CD4-positive, alpha-beta memory T cell (primary cell): Measurements from ENCODE around the gene HDAC4. TPM values are rescaled to one million over a fixed set of nuclear protein-coding genes. Genes with fewer than 3 reads are reported as not detected.

ENCODE experiments used
- CTCF ChIA-PET: fragments of 350-600 bp; sonication (Branson Sonifier 250); formaldehyde crosslinking; loops from one replicate; lab custom pipeline; 2021; ENCODE audit warnings: inconsistent platforms; ENCODE audit not compliant: partially characterized antibody; lab: Charles Lee
- POLR2A ChIA-PET: fragments of 350-600 bp; sonication (Branson Sonifier 250); formaldehyde crosslinking; loops from one replicate; lab custom pipeline; 2021; ENCODE audit not compliant: partially characterized antibody; lab: Charles Lee
- DNase-seq, 5 donors: peaks; one replicate each; pipeline versions ENCODE4 v3.0.0 to v3.0.0-alpha.2; 2020 to 2022; ENCODE audit warnings: mixed read lengths in 1 of 5
- H3K27ac ChIP-seq: one replicate; pipeline ENCODE4 v1.7.0; 2013; ENCODE audit warnings: low read depth, low read length
- H3K27me3 ChIP-seq: 2 replicates; pipeline ENCODE4 v1.7.0; 2013; ENCODE audit warnings: mild to moderate bottlenecking, low read length, moderate library complexity; ENCODE audit not compliant: insufficient read depth
- H3K36me3 ChIP-seq: 2 replicates; pipeline ENCODE4 v1.7.0; 2013; ENCODE audit warnings: mild to moderate bottlenecking, low read length, moderate library complexity; ENCODE audit not compliant: insufficient read depth
- H3K4me1 ChIP-seq: 2 replicates; pipeline ENCODE4 v1.7.0; 2013; ENCODE audit warnings: mild to moderate bottlenecking, low read length, moderate library complexity; ENCODE audit not compliant: insufficient read depth
- H3K4me3 ChIP-seq, 2 donors: one replicate each; pipeline ENCODE4 v1.7.0; 2013; ENCODE audit warnings: low read length in 2 of 2, mild to moderate bottlenecking in 1 of 2
- H3K9me3 ChIP-seq, 2 donors: one replicate each; pipeline ENCODE4 v1.7.0; 2013; ENCODE audit warnings: low read length in 2 of 2, control low read depth in 1 of 2; ENCODE audit not compliant: control insufficient read depth in 1 of 2
- H3K27ac Mint-ChIP-seq, 7 donors: one replicate each; pipeline ENCODE4 v1.8.0; 2020 to 2021; ENCODE audit warnings: mixed read lengths in 7 of 7, mild to moderate bottlenecking in 6 of 7, inconsistent platforms in 3 of 7, moderate library complexity in 3 of 7
- H3K27me3 Mint-ChIP-seq, 2 donors: one replicate each; pipeline ENCODE4 v1.8.0; 2020 to 2021; ENCODE audit warnings: mixed read lengths in 2 of 2
- H3K36me3 Mint-ChIP-seq, 2 donors: one replicate each; pipeline ENCODE4 v1.8.0; 2020 to 2021; ENCODE audit warnings: mixed read lengths in 2 of 2, inconsistent platforms in 1 of 2, mild to moderate bottlenecking in 1 of 2
- H3K4me1 Mint-ChIP-seq, 4 donors: one replicate each; pipeline ENCODE4 v1.8.0; 2020 to 2021; ENCODE audit warnings: mixed read lengths in 4 of 4, mild to moderate bottlenecking in 1 of 4
- H3K4me3 Mint-ChIP-seq, 8 donors: one replicate each; pipeline ENCODE4 v1.8.0; 2020 to 2021; ENCODE audit warnings: mixed read lengths in 8 of 8, mild to moderate bottlenecking in 7 of 8, moderate library complexity in 6 of 8, inconsistent platforms in 3 of 8
- H3K9me3 Mint-ChIP-seq, 8 donors: one replicate each; pipeline ENCODE4 v1.8.0; 2020 to 2021; ENCODE audit warnings: mixed read lengths in 8 of 8, mild to moderate bottlenecking in 5 of 8, inconsistent platforms in 3 of 8, moderate library complexity in 1 of 8
- intact Hi-C: fragments of 100-400 bp; cut with micrococcal nuclease; formaldehyde crosslinking; loops from one replicate; pipeline ENCODE4 v1.15.1; 2023
- polyA plus RNA-seq, 2 donors: library from polyadenylated mRNA; unstranded; fragments of 300-500 nt; fragmentation: Illumina TruSeq; gene quantifications; one replicate each; pipeline ENCODE4 v1.2.3, GENCODE V29; 2021
- total RNA-seq, 2 experiments: library from RNA; stranded (reverse); gene quantifications; one replicate each; pipeline ENCODE4 v1.2.3, GENCODE V29; 2021

HDAC4 gene
- total and polyA plus RNA-seq, 4 experiments from 2014 or later = 1.4 to 59.7 (median 30.4) TPM

GRCh38 chr2:239118675-239119211 lies 282.1 kb downstream of the HDAC4 start:
- Histone ChIP-seq H3K27ac (no peak overlapping the region), H3K4me1 (peaks cover 12% of the 10 kb centered on the region), H3K4me3 (no peak overlapping the region), H3K27me3 (no peaks in the 10 kb centered on the region), H3K36me3 (peaks cover 5% of the 10 kb centered on the region), H3K9me3 (no peaks in the 10 kb centered on the region)
- Mint-ChIP-seq H3K4me3 (peak overlapping the region in 5 of 8 donors; percentile 2 to 52 (median 49)), H3K27me3 (no peaks in the 10 kb centered on the region), H3K36me3 (peaks cover 3 to 26% of the 10 kb centered on the region in 2 donors), H3K27ac (peak overlapping the region in 3 of 7 donors; percentile 63 to 72 (median 68)), H3K9me3 (peaks cover 0 to 7% (median 0%) of the 10 kb centered on the region in 8 donors), H3K4me1 (peaks cover 13 to 39% (median 29%) of the 10 kb centered on the region in 4 donors)
- intact Hi-C loops = no loop called here
- ChIA-PET POLR2A (interaction anchor here (0.7 to 1.0 kb wide), 2 partner anchors 12 to 46 kb away, joined by 3 to 5 read pairs; no protein-coding TSS in a partner anchor), CTCF (no interaction called here)
- peak in 3 of 5 donors; percentile 11 to 21 (median 20) for DNase-seq

- peaks cover 13 to 39% (median 29%) of the 10 kb centered on the region in 4 donors for H3K4me1 Mint-ChIP-seq
- peak overlapping the region in 1 of 7 donors; percentile 37 for H3K27ac Mint-ChIP-seq
- intact Hi-C loops = no loop called here
- ChIA-PET CTCF (no interaction called here), POLR2A (interaction anchor here (1.0 kb wide), 1 partner anchor 46 kb away, joined by 3 read pairs; no protein-coding TSS in a partner anchor)
- H3K36me3 Mint-ChIP-seq = peaks cover 0 to 25% of the 10 kb centered on the region in 2 donors
- DNase-seq = no peak
- peaks cover 0 to 7% (median 0%) of the 10 kb centered on the region in 8 donors for H3K9me3 Mint-ChIP-seq
- no peaks in the 10 kb centered on the region for H3K27me3 ChIP-seq
- H3K4me3 Mint-ChIP-seq = peak overlapping the region in 2 of 8 donors; percentile 43 to 51
- no peaks in the 10 kb centered on the region for H3K9me3 ChIP-seq
- no peak overlapping the region for H3K4me3 ChIP-seq
- H3K4me1 ChIP-seq = peaks cover 12% of the 10 kb centered on the region
- H3K36me3 ChIP-seq = peaks cover 5% of the 10 kb centered on the region
- H3K27ac ChIP-seq = no peak overlapping the region
- H3K27me3 Mint-ChIP-seq = no peaks in the 10 kb centered on the region
These were observed 282.6 kb downstream of the HDAC4 start for GRCh38 chr2:239118264-239118663.

DNA sequence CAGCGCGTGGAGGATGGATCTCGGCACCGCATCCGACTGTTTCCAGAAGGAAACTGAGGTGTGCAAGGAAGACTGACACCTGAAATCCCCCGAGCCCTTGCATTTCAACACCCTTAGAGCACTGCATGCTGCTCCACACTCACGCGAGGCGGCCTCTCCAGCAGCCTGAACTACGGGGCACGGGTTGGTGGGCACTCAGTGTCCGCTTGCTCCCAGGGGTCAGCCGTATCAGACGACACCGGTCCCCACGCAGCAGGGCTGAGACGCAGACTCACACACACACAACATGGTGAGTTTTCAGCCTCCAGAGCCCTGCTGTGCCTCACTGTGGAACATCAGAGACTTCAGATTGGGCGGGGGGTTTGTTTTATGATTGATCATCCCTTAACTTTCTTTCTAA lies 283.0 kb downstream of the HDAC4 start:
- no peak overlapping the region for H3K27ac ChIP-seq
- H3K4me3 ChIP-seq = no peak overlapping the region
- peaks cover 5% of the 10 kb centered on the region for H3K36me3 ChIP-seq
- H3K9me3 ChIP-seq = no peaks in the 10 kb centered on the region
- no peak for DNase-seq
- peaks cover 0 to 7% (median 0%) of the 10 kb centered on the region in 8 donors for H3K9me3 Mint-ChIP-seq
- intact Hi-C loops = no loop called here
- no peak overlapping the region for H3K4me3 Mint-ChIP-seq
- H3K36me3 Mint-ChIP-seq = peaks cover 0 to 28% of the 10 kb centered on the region in 2 donors
- H3K27me3 ChIP-seq = no peaks in the 10 kb centered on the region
- H3K27me3 Mint-ChIP-seq = no peaks in the 10 kb centered on the region
- peaks cover 13 to 39% (median 29%) of the 10 kb centered on the region in 4 donors for H3K4me1 Mint-ChIP-seq
- H3K27ac Mint-ChIP-seq = peak overlapping the region in 1 of 7 donors; percentile 37
- POLR2A ChIA-PET = interaction anchor here (0.6 kb wide), 1 partner anchor 166 kb away, joined by 3 read pairs; no protein-coding TSS in a partner anchor
- H3K4me1 ChIP-seq = peaks cover 12% of the 10 kb centered on the region
- CTCF ChIA-PET = no interaction called here

DNA sequence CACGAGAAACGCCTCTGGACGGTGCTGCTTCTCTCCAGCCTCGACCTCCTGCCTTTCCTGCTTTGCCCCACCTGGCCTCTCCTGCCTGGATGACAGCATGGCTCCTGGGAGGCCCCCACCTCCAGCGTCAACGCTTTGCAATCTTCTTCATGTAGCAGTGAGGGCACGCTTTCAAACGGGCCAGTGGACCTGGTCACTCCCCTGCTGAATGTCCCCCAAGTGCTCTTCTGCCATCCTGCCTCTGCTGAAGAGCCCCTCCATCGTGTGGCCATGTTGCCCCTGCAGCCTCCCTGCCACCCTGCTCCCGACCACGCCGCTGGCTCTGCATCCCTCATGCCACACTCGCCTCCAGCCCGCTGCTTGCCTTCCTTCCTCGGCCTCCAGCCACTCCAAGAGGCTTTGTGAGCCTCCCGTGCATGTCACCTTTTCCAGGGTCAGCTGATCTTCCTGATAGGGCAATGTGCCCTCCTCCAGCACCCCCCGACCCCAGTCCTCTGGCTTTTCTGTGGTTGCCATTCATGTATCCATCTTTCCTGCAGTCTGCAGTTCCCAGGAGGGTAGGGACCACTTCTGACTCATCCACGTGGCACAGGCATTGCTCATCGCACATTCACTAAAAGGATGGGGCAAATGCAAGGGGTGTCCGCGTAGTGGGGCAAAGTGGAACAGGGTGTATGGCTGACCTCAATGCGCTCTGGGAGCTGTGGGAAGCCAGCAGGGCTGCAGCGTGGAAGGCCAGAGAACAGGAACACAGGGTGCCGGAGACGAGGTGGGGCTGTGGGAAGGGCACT lies 284.2 kb downstream of the HDAC4 start:
- peaks cover 12% of the 10 kb centered on the region for H3K4me1 ChIP-seq
- H3K9me3 ChIP-seq = no peaks in the 10 kb centered on the region
- H3K4me3 ChIP-seq = no peak overlapping the region
- no peak overlapping the region for H3K27ac ChIP-seq
- POLR2A ChIA-PET = no interaction called here
- H3K27me3 Mint-ChIP-seq = no peaks in the 10 kb centered on the region
- peaks cover 5% of the 10 kb centered on the region for H3K36me3 ChIP-seq
- H3K9me3 Mint-ChIP-seq = peaks cover 0 to 7% (median 0%) of the 10 kb centered on the region in 8 donors
- CTCF ChIA-PET = interaction anchor here (0.6 to 0.7 kb wide), 2 partner anchors 653 to 936 kb away, joined by 3 to 4 read pairs; no protein-coding TSS in a partner anchor
- intact Hi-C loops = no loop called here
- peaks cover 0 to 31% of the 10 kb centered on the region in 2 donors for H3K36me3 Mint-ChIP-seq
- no peaks in the 10 kb centered on the region for H3K27me3 ChIP-seq
- peak overlapping the region in 1 of 8 donors; percentile 45 for H3K4me3 Mint-ChIP-seq
- H3K27ac Mint-ChIP-seq = peak overlapping the region in 3 of 7 donors; percentile 52 to 84 (median 59)
- no peak for DNase-seq
- H3K4me1 Mint-ChIP-seq = peaks cover 12 to 36% (median 26%) of the 10 kb centered on the region in 4 donors

DNA sequence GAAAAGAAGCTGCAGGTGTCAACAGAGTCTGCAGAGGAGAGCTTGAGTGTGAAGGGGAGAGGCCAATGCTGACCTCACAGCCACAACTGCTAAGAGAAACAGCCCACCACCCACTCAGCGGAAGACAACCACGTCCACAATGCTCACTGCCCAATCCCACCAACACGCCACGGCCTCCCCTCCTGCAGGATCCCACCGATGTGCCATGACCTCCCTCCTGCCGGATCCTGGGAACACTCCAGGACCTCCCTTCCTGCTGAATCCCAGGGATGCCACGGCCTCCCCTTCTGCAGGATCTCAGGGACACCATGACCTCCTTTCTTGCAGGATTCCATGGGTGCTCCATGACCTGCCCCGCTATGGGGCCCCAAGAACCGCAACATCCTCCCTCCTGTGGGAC lies 285.2 kb downstream of the HDAC4 start:
- POLR2A ChIA-PET = no interaction called here
- no peak for DNase-seq
- no peak overlapping the region for H3K27ac ChIP-seq
- peaks cover 4% of the 10 kb centered on the region for H3K4me1 ChIP-seq
- H3K27me3 ChIP-seq = no peaks in the 10 kb centered on the region
- CTCF ChIA-PET = no interaction called here
- peaks cover 12 to 28% (median 22%) of the 10 kb centered on the region in 4 donors for H3K4me1 Mint-ChIP-seq
- no peaks in the 10 kb centered on the region for H3K27me3 Mint-ChIP-seq
- no peak overlapping the region for H3K4me3 Mint-ChIP-seq
- H3K9me3 Mint-ChIP-seq = peaks cover 0 to 7% (median 0%) of the 10 kb centered on the region in 8 donors
- H3K36me3 ChIP-seq = peaks cover 12% of the 10 kb centered on the region
- H3K9me3 ChIP-seq = no peaks in the 10 kb centered on the region
- no peak overlapping the region for H3K4me3 ChIP-seq
- intact Hi-C loops = no loop called here
- peaks cover under 1 to 36% of the 10 kb centered on the region in 2 donors for H3K36me3 Mint-ChIP-seq
- peak overlapping the region in 4 of 7 donors; percentile 6 to 65 (median 33) for H3K27ac Mint-ChIP-seq

DNA sequence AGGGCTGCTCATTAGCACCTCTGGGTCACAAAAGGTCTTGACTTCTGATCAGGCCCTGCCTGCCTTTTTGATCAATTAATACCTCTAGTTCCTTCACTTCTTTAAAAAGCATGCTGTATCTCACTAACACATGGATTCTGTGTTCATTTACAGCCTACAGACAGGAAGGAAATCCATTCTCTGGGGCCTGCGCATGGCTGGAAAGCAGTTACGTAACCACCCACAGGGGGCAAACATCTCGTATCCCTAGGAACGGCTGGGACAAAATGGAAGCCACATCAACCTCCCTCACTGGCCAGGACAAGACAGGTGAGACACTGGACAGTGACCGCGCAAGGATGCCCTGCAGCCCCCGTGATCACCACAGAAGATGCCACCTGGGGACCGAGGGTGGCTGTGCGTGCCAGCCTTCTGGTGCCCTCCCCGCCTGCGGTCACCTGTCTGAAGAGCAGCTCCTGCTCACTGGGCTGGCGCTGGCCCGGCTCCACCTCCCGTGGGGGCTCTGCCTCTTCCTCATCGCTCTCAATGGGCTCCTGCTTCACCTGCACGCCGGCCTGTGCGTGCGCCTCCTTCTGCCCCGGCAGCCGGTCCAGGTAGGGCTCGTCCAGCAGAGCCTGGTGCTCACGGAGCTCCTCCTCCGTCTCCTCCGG lies 286.1 kb downstream of the HDAC4 start:
- CTCF ChIA-PET = no interaction called here
- intact Hi-C loops = no loop called here
- no peak overlapping the region for H3K4me3 Mint-ChIP-seq

More for the DNA sequence above, 286.1 kb downstream of the HDAC4 start:
- Histone ChIP-seq H3K4me1 (no peaks in the 10 kb centered on the region), H3K27ac (no peak overlapping the region), H3K4me3 (no peak overlapping the region), H3K9me3 (no peaks in the 10 kb centered on the region), H3K36me3 (peaks cover 20% of the 10 kb centered on the region), H3K27me3 (no peaks in the 10 kb centered on the region)
- peaks cover 7 to 40% of the 10 kb centered on the region in 2 donors for H3K36me3 Mint-ChIP-seq
- no peak for DNase-seq
- H3K4me1 Mint-ChIP-seq = peaks cover 7 to 20% (median 16%) of the 10 kb centered on the region in 4 donors
- POLR2A ChIA-PET = no interaction called here
- H3K27me3 Mint-ChIP-seq = no peaks in the 10 kb centered on the region
- H3K27ac Mint-ChIP-seq = no peak overlapping the region
- peaks cover 0 to 7% (median 0%) of the 10 kb centered on the region in 8 donors for H3K9me3 Mint-ChIP-seq
